Duodenal mucosa (tissue), 2 donors: Measurements from ENCODE around the gene GLS.

ENCODE experiments used
- H3K27ac ChIP-seq: one replicate; pipeline ENCODE4 v1.7.0; 2013; ENCODE audit warnings: low read depth, low read length
- H3K27me3 ChIP-seq, 2 donors: one replicate each; pipeline ENCODE4 v1.7.0; 2013; ENCODE audit warnings: low read length in 2 of 2, control low read depth in 1 of 2; ENCODE audit not compliant: insufficient read depth in 2 of 2, control insufficient read depth in 1 of 2
- H3K36me3 ChIP-seq, 2 donors: one replicate each; pipeline ENCODE4 v1.7.0; 2013; ENCODE audit warnings: low read length in 2 of 2, control low read depth in 1 of 2; ENCODE audit not compliant: insufficient read depth in 2 of 2, control insufficient read depth in 1 of 2
- H3K4me1 ChIP-seq, 2 donors: one replicate each; pipeline ENCODE4 v1.7.0; 2013; ENCODE audit warnings: low read length in 2 of 2, control low read depth in 1 of 2; ENCODE audit not compliant: insufficient read depth in 2 of 2, control insufficient read depth in 1 of 2
- H3K4me3 ChIP-seq, 2 donors: one replicate each; pipeline ENCODE4 v1.7.0; 2013; ENCODE audit warnings: low read length in 2 of 2, low read depth in 1 of 2
- H3K9ac ChIP-seq, 2 donors: one replicate each; pipeline ENCODE4 v1.7.0; 2013; ENCODE audit warnings: low read length in 2 of 2, low read depth in 1 of 2
- H3K9me3 ChIP-seq, 2 donors: one replicate each; pipeline ENCODE4 v1.7.0; 2013; ENCODE audit warnings: low read length in 2 of 2, control low read depth in 1 of 2; ENCODE audit not compliant: control insufficient read depth in 1 of 2

The GLS gene

DNA sequence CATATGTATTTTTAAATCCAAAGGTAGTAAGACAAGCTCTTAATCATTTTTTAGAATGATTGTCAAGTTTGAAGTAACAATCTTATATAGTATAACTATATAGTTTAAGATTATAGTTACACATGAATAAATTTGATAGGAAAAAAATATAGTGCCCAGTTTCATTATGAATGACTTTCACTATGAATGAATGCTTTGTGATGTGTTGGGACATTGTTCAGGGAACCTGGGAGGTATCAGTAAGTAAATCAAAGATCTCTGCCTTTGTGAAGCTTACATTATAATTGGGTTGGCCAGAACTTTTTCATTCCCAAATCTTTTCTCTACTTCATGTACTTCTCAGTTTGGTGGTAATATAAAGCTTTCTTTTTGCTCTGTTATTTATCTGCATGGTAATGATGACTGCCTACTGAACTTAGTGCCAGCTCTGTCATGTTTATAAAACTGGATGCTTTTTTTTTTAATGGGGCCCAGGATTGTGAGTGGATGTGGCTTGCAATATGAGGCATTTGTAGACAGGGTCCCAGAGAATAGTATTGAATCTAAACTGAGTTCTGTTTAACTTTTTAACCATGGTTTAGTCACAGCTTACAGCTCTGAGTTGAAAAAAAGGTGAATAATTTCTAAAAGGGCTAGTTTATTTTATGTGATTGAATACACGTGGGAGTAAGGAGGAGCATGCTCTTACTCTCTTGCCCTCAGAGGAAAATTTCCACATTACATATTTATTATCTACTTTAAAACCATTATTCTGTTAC, 23.3 kb downstream of the GLS start:
- Histone ChIP-seq H3K9me3 (no peaks in the 10 kb centered on the region), H3K27ac (no peak overlapping the region), H3K27me3 (no peaks in the 10 kb centered on the region), H3K9ac (no peak overlapping the region), H3K4me3 (no peak overlapping the region), H3K36me3 (peaks cover 14 to 54% of the 10 kb centered on the region in 2 donors), H3K4me1 (no peaks in the 10 kb centered on the region)

DNA sequence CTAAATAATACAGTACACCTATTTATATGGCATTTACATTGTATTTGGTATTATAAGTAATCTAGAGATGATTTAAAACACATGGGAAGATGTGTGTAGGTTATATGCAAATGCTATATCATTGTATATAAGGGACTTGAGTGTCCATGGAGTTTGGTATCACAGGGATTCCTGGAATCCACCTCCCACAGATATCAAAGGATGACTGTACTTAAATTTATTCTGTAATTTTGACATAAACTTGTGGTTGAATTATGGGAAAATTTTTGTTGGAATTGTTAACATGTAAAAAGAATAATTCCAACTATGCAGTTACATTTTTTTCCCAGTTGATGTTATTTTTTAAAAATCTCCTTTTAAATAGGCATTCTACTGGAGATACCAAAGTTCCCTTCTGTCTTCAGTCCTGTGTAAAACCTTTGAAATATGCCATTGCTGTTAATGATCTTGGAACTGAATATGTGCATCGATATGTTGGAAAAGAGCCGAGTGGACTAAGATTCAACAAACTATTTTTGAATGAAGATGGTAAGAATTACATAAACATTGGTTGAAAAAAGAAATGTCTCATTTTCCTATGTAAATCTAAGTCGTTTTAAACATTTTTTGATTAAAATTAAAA, 24.1 kb downstream of the GLS start:
- H3K9ac ChIP-seq: no peak overlapping the region
- H3K4me1 ChIP-seq: no peaks in the 10 kb centered on the region
- H3K27ac ChIP-seq: no peak overlapping the region
- H3K27me3 ChIP-seq: no peaks in the 10 kb centered on the region
- H3K4me3 ChIP-seq: no peak overlapping the region
- no peaks in the 10 kb centered on the region for H3K9me3 ChIP-seq
- peaks cover 14 to 57% of the 10 kb centered on the region in 2 donors for H3K36me3 ChIP-seq

DNA sequence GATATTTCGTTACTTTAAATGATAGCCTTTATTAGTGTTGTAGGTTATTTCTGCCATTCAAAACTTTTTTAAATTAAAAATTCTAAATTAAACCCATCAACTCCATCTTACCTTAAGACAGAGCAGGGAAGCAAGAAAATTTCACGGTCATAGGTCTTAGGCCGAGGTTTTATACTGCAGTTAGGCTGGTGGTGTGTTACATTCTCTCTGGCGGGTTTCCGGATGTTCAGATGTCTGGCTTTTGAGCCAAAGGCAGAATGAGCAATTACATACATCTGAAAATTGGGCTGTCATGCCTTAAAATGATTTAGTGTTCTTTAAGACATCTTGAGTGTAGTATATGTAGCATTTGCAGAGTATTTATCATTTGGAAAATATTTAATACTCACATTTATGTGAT, 27.9 kb downstream of the GLS start:
- Histone ChIP-seq H3K36me3 (peaks cover 8 to 48% of the 10 kb centered on the region in 2 donors), H3K9me3 (no peaks in the 10 kb centered on the region), H3K4me1 (peaks cover 8 to 11% of the 10 kb centered on the region in 2 donors), H3K4me3 (no peak overlapping the region), H3K9ac (no peak overlapping the region), H3K27me3 (no peaks in the 10 kb centered on the region), H3K27ac (no peak overlapping the region)

DNA sequence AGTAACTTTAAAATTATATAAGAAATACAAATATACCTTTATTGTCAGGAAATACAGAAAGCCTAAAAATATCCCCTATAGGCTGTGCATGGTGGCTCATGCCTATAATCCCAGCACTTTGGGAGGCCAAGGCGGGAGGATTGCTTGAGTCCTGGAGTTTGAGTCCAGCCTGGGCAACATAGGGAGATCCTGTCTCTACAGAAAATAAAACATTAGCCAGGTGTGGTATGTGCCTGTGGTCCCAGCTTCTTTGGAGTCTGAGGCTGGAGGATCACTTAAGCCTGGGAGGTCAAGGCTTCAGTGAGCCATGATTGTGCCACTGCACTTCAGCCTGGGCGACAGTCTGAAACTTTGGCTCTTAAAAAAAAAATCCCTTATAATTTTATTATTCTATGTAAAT, 29.1 kb downstream of the GLS start:
- no peaks in the 10 kb centered on the region for H3K9me3 ChIP-seq
- H3K27ac ChIP-seq: no peak overlapping the region
- no peak overlapping the region for H3K4me3 ChIP-seq
- no peaks in the 10 kb centered on the region for H3K27me3 ChIP-seq
- H3K9ac ChIP-seq: no peak overlapping the region
- peaks cover 8 to 11% of the 10 kb centered on the region in 2 donors for H3K4me1 ChIP-seq
- H3K36me3 ChIP-seq: peaks cover 11 to 42% of the 10 kb centered on the region in 2 donors

DNA sequence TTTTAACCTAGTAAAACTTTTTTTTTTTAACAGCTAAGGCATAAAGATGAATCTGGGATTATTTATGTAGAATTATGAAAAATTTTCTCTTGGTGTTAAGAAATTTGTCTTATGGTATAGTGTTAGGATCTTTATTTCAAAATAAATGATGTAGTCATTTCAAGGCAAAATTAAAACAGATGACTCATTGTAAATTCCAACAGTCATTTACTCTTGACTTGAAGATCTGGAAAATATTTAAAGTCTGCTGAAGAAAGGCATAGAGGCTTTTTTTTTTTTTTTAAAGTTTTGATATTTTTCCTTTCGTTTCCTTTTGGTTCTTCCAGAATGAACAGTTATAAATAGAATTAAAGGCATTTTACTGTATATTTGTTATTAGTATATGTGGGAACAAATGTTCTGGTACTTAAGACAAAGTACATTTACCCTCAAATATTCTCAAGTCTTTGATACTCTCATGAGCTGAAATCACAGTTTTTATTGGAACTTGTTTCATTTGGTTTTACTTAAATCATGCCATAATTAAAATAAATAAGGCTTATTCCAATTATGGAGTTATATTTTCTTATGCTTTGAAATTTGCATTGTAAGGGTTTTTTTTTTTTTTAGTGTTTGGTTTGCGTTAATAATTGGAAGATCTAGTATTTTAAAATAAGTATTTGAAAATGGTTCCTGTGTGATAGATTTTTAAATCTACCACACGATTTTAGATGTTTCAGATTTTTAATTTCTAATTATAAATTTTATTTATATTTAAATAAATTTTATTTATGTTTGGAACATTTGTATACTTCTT, 29.9 kb downstream of the GLS start:
- Histone ChIP-seq H3K9ac (no peak overlapping the region), H3K27me3 (no peaks in the 10 kb centered on the region), H3K4me1 (peaks cover 8 to 11% of the 10 kb centered on the region in 2 donors), H3K9me3 (no peaks in the 10 kb centered on the region), H3K4me3 (no peak overlapping the region), H3K36me3 (peaks cover 11 to 35% of the 10 kb centered on the region in 2 donors), H3K27ac (no peak overlapping the region)

DNA sequence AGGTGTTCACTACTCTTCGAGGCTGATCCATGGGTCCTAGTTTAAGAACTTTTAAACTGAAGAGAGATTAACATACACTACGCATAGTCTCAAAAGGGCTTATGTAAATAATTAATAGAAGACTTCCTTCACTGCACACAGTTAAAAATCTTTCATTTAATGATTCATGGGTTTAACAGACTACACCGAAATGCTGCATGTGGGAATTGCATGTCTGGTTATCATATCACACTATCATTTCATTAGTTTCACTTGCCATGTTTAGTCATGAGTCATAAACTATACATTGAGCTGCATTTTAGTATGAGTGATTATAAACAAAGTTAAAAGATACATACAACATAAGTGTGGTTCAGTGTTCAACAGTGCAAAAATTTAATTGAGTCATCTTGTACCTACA, 31.2 kb downstream of the GLS start:
- Histone ChIP-seq H3K4me3 (no peak overlapping the region), H3K36me3 (peaks cover 11 to 39% of the 10 kb centered on the region in 2 donors), H3K9me3 (no peaks in the 10 kb centered on the region), H3K27me3 (no peaks in the 10 kb centered on the region), H3K9ac (no peak overlapping the region), H3K4me1 (peaks cover 8 to 11% of the 10 kb centered on the region in 2 donors), H3K27ac (no peak overlapping the region)

DNA sequence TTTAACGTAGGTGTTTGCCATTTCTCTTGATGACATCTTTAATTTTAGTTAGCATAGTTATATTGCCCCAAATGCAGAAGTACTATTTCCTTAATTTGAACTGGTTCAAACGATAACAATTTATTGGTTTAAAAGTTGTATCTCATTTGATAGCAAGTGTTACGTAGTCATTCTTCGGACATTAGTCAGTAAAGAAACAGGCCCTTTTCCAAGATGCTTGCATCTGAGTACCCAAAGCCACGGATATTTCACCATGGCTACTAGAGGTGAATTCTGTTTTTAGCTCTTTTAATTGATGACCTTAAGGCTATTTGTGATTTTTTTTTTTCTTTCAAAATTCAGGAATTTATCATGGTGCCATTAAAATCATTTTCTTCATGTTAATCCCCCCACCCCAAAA, 32.1 kb downstream of the GLS start:
- Histone ChIP-seq H3K9me3 (no peaks in the 10 kb centered on the region), H3K9ac (no peak overlapping the region)

DNA sequence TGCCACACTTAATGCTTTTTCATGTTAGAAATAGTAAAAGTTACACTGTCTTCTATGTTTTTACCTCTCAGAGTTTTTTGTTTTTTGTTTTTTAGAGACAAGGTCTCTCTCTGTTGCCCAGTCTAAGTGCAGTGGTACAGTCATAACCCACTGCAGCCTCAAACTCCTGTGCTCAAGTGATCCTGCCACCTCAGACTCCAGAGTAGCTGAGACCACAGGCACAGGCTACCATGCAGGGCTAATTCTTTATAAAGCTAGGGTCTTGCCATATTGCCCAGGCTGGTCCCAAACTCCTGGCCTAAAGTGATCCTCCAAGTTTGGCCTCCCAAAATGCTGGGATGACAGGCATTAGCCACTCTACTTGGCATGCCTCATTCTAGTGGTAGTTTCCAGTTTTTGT, 33.1 kb downstream of the GLS start:
- H3K27me3 ChIP-seq: no peaks in the 10 kb centered on the region
- peaks cover 8 to 11% of the 10 kb centered on the region in 2 donors for H3K4me1 ChIP-seq
- no peak overlapping the region for H3K27ac ChIP-seq
- no peaks in the 10 kb centered on the region for H3K9me3 ChIP-seq
- H3K4me3 ChIP-seq: no peak overlapping the region
- no peak overlapping the region for H3K9ac ChIP-seq
- peaks cover 5 to 47% of the 10 kb centered on the region in 2 donors for H3K36me3 ChIP-seq

More for the DNA sequence above, 32.1 kb downstream of the GLS start:
- H3K4me1 ChIP-seq: peaks cover 8 to 11% of the 10 kb centered on the region in 2 donors
- H3K36me3 ChIP-seq: peaks cover 8 to 43% of the 10 kb centered on the region in 2 donors
- H3K4me3 ChIP-seq: no peak overlapping the region
- H3K27me3 ChIP-seq: no peaks in the 10 kb centered on the region
- H3K27ac ChIP-seq: no peak overlapping the region

DNA sequence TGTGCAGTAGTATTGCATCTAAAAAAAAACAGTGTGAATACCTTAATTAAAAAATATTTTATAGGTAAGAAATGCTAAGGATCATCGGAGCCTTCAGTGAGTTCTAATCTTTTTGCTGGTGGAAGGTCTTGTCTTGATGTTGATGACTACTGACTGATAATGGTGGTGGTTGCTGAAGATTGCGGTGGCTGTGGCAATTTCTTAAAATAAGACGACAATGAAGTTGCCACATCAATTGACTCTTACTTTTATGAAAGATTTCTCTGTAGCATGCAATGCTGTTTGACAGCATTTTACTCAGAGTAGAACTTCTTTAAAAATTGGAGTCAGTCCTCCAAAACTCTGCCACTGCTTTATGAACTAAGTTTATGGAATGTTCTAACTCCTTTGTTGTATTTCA, 36.2 kb downstream of the GLS start:
- H3K9me3 ChIP-seq: no peaks in the 10 kb centered on the region
- H3K9ac ChIP-seq: no peak overlapping the region
- H3K36me3 ChIP-seq: peaks cover 8 to 49% of the 10 kb centered on the region in 2 donors
- peaks cover 0 to 2% of the 10 kb centered on the region in 2 donors for H3K4me1 ChIP-seq
- H3K27ac ChIP-seq: no peak overlapping the region
- H3K4me3 ChIP-seq: no peak overlapping the region
- H3K27me3 ChIP-seq: no peaks in the 10 kb centered on the region

DNA sequence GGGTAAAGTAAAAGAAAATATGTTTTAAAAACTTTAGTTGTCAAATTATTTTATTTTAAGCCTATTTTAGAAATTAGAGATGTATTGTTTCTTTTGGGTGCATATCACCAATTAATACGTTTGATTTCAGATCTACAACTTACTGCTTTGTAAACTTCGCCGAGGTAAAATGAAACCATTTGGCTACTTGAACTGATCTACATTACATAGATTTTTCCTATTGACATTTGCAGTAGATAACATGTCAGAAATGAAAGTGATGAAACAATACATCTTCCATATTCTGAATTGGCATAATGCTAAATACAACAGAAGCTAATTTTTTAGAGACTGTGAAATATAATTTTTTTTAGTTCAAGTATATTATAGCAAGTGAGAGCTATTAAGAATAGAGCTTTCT, 39.5 kb downstream of the GLS start:
- no peaks in the 10 kb centered on the region for H3K27me3 ChIP-seq
- no peak overlapping the region for H3K27ac ChIP-seq
- H3K36me3 ChIP-seq: peaks cover 19 to 64% of the 10 kb centered on the region in 2 donors
- H3K9me3 ChIP-seq: no peaks in the 10 kb centered on the region
- peaks cover 0 to 11% of the 10 kb centered on the region in 2 donors for H3K4me1 ChIP-seq
- no peak overlapping the region for H3K9ac ChIP-seq
- no peak overlapping the region for H3K4me3 ChIP-seq
